ENCODE measurements around the gene TMEM185B.
"Not testable (repeated sequence)": the region's sequence is repeated elsewhere in the genome, so short reads cannot be mapped to it uniquely, and the experiment has no call there.

Gene TMEM185B

DNA sequence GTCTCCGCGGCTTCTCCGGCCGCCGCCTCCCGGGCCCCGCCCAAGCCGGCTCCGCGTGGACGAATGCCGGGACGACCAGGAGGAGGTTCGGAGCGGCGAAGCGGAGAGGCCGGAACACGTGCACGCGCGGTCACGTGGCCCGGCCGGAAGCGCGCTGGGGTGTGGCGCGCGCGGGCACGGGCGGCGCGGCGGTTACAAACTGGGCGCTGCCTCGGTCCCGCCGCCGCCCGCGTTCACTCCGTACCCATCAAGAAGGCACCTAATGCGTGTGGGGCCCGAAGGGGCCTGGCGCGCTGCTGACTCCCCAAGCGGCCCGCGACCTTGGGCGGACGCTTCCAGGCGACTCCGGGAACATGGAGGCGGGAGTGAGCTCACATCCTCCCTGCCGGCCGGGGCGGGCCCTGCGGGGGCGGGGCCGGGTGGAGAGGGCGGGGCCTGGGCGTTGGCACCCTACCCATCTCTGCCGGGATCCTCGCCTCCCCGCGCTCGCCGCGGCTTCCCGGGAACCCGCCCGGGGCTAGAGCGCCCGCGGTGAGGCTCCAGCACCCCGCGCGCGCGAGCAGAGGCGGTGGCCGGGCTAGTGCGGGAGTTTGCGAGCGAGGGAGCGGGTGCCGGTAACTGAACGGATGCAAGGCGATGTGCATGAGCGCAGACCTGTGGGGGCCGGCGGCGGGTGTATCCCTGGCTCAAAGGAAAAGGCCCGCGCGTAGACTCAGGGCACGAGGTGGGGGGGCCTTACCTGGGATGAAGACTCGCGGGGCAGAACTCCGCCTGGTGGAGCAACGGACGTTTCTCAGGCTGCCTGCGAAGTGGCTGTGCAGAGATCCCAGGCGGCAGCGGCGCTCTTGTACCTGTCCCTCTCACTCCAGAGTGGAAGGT, at the start of gene TMEM185B:
Gene TMEM185B, minus strand, starts transcription at position 367 of the 879 bp plus-strand sequence. CDS start 424 bp downstream, outside the sequence.
- DNase-seq = peak; percentile 52

DNA sequence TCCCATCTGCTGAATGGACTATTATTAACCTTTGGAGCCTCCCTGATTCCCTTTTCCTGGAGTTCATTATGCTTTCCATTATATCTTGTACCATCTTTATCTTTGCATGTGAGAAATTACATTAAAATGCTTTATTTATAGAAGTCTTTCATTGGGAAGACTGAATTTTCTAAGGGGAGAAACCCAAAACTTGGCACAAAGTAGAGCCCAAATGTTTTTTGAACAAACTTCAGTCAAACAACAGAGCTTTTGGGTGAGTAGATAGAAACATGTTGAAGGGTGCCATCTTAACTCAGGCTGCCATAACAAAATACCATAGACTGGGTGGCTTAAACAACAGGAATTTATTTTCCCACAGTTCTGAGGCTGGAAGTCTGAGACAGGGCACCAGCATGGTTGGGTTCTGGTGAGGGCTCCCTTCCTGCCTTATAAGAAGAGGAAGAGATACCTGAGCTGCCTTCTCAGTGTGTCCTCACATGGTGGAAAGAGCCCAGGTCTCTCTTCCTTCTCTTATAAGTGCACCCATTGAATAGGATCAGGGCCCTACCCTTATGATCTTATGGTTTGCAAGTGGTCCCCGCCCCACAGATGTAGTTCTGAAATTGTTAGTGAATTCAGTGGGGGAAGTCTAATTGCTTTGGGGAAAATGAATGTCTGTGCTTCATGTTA, 48.6 kb upstream of the TMEM185B start:
- DNase-seq = no peak

DNA sequence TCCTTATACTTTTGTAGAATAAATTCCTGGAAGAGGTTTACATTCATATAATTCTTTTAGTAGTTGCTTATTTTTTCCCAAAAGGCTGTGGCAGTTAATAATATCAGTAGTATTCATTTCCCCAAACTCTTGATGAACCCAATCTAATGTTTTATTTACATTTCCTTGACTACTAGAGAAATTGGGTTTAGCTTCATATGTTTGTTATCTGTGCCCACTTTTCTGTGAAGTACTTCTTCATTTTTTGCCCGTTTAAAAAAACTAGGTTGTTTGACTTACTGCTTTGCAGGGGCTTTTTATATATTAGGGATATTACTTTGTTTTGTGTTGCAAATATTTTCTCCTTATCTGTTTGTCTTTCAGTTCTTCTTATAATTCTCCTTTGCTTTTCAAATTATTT, 46.6 kb upstream of the TMEM185B start:
- DNase-seq = no peak

DNA sequence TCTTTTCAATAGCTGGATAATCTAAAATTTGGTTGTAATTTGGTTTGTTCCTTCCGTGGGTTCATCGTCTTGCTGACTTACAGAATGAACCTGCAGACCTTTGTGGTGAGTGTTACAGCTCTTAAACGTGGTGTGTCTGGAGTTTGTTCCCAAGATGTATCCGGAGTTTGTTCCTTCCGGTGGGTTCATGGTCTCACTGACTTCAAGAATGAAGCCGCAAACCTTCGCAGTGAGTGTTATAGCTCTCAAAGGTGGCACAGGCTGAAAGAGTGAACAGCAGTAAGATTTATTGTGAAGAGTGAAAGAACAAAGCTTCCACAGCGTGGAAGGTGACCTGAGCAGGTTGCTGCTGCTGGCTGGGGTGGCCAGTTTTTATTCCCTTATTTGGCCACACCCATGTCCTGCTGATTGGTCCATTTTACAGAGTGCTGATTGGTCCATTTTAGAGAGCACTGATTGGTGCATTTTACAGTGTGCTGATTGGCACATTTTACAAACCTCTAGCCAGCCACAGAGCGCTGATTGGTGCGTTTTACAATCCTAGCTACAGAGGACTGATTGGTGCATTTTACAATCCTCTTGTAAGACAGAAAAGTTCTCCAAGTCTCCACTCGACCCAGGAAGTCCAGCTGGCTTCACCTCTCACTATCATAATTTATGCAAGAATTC, 46.0 kb upstream of the TMEM185B start:
- DNase-seq = no peak

DNA sequence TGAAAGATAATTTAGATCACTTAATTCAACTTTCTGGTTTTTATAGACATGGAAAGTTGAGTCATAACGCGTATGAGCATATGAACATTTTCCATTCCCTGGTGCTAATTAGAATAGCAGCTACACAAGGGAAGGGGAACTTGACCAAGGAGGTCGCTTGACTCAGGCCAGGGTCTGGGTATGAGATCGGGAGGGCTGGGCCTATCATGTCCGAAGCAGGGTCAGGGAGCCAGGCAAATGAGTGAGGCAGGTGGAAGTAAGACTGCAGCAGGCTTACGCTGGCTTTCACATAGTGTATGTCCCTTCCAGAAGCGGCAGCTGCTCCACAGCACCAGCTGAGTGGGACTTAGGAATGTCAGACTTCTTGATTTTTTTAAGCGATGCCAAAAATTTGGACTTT, 44.1 kb upstream of the TMEM185B start:
- no peak for DNase-seq

DNA sequence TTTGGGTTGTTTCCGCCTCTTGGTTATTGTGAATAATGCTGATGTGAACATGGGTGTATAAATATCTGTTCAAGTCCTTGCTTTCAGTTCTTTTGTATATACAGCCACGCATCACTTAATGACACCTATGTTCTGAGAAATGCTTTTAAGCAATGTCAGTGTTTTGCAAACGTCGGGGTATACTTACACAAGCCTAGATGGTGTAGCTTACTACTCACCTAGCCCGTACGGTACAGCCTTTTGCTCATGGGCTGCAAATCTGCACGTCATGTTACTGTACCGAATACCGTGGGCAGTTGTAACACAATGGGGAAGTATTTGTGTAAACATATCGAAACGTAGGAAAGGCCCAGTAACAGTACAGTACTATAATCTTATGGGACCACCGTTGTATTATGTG, 41.8 kb upstream of the TMEM185B start:
- no peak for DNase-seq

DNA sequence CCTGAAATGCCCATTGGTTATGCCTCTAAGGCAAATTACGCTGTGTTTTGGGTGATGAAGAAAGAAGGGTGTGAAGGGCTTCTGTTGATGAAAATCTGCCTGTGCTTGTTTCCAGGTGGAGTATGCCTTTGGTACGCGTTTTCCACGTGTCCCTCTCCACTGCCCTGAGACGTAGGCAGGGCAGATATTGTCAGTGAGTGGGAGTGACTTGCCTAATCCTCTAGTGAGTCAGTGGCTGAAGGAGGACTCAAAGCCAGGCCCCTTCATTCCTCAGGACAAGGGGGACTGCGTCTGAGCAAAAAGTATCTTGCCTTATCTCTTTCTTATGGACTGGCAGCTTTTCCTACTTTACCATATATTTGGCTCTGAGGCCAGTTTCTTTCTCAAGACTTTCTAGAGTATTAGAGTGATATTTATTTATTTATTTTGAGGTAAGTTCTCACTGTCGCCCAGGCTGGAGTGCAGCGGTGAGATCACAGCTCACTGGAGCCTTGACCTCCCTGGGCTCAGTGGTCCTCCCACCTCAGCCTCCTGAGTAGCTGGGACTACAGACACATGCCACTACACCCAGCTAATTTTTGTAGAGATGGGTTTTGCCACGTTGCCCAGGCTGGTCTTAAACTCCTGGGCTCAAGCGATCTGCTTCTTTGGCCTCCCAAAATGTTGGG, 39.7 kb upstream of the TMEM185B start:
- peak; percentile 42 for DNase-seq

DNA sequence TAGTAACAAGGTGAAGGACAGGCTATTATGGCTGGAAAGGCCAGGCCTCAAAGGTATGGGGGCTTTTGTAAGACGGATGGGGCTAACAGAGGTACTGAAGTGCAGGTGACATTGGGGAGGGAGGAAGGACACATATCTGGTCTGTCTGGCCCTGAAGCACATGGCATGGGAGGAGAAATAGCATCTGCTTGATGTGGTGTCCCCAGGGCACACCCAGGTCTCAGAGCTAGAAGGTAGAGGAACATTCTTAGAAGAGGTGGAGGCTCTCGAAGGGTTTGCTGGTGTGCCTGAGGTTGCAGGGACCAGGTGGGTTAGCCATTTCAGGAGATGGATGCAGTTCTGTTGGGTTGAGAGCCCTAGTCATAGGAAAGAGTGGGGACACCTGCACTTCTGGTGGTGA, 39.0 kb upstream of the TMEM185B start:
- no peak for DNase-seq

DNA sequence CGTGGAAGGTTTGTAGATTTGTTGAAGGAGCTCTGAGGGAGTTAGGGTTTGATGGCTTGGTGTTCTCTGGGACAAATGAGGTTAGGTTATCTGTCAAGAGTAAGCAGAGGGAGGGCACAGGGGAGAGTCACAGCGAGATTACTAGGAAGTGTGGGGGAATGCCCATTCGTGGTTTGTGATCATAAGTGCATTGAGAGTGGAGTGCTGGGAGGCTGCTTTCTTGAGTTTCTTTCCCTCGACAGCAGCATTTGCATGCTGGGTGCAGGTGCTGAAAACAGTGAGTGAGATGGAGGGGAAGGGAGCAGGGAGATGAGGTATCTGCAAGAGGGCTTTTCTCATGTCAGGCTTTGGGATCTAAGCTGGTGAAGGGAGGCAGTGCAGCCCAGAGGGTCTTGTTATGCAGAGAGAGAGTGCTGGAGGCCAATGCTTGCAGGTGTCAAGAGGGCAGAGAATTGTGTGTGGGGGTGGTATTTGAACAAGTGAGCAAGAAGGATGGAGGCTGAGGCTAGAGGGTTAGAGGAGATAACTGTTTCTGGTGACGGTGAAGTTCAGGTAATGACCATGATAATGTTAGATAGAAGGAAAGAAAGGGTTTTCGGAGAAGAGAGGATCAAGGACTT, 38.3 kb upstream of the TMEM185B start:
- DNase-seq = no peak

DNA sequence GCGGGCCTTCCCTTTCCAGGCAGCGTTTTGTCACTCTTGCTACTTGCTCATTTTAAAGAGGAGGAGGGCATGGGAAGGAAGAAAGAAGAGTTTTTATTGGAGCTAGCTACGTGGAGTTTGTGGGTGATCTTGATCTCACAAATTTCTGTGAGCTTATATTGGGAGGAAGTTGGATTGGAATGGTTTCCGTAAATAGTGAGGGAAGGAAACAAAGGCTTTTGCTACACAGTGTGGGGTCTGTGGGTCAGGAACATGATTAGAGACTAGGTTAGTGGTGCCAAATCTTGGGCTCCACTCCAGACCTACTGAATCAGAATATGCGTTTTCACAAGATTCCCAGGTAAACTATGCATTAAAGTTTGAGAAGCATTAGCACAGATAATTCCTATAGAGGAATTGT, 37.5 kb upstream of the TMEM185B start:
- no peak for DNase-seq

DNA sequence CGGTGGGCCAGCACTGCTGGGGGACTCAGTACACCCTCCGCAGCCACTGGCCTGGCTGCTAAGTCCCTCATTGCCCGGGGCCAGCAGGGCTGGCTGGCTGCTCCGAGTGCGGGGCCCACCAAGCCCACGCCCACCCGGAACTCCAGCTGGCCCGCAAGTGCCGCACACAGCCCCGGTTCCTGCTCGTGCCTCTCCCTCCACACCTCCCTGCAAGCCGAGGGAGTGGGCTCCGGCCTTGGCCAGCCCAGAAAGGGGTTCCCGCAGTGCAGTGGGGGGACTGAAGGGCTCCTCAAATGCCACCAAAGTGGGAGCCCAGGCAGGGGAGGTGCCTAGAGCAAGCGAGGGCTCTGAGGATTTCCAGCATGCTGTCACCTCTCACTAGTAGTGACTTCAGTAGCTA, 36.7 kb upstream of the TMEM185B start:
- not testable (repeated sequence) for DNase-seq

DNA sequence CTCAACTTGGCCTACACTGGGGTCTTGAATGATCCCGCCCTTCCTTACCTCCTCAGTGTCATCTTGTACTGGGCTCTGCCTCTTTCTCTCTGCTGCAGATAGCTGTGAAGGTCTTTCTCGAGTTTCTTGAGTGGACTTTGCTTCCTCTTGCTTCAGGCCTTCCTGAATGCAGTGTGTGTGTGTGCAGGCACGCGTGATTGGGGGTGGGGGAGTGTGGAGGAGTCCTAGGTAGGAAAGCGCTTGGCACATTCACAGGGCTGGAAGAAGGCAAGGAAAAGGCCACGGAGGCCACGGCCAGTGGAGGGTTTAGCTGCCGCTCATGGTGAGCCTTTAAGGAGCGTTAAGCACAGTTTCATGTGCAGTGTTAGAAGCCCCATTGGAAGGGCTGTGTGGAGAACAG, 35.0 kb upstream of the TMEM185B start:
- DNase-seq = no peak

DNA sequence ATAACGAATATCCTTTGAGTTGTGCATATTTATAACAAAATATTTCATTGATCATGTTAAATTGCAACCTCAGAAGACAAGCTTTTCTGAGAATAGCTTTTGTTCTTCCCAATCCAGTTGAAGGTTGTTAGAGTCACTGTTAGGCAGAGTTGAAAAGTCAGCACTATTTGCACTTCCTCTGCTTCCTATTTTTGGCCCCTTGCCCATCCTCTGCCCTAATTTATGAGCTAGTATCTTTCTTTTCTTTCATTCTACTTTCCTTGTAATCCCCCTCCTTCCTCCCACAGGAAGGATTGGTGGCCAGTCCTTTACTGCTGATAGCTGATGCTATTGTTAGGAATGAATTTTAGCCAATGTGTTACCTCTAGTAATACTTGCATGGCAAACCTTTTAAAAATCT, 34.3 kb upstream of the TMEM185B start:
- DNase-seq = no peak

DNA sequence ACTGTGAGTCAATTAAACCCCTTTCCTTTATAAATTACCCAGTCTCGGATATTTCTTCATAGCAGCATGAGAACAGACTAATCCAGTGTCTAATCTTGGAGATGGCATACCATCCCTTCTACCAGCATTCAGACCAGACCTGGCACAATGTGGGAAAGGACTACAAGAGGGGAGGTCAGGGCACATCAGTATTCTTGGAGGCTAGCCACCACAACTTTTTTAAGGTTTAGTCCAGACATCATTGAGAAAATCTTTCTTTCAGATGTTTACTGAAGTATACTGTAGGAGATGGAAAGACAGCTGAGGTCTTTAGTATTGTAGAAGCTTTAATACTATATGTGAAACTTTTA, 33.4 kb upstream of the TMEM185B start:
- DNase-seq = no peak

DNA sequence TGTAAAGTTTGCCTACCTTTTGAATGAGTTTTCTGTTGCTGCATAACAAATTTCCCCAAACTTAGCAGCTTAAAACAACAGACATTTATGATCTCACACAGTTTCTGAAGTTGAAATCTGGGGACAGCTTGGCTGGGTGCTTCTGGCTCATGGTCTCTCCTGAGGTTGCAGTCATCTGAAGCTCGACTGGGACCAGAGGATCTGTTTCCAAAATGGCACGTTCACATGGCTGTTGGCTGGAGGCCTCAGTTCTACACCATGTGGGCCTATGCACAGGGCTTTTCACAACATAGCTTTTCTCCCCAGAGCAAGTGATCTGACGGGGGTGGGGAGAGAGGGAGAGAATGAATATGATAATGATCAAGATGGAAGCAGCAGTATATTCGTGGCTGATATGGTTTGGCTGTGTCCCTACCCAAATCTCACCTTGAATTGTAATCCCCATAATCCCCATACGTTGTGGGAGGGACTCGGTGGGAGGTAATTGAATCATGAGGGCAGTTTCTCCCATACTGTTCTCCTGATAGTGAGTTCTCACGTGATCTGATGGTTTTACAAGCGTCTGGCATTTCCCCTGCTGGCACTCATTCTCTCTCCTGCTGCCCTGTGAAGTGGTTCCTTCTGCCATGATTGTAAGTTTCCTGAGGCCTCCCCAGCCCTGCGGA, 32.9 kb upstream of the TMEM185B start:
- no peak for DNase-seq

DNA sequence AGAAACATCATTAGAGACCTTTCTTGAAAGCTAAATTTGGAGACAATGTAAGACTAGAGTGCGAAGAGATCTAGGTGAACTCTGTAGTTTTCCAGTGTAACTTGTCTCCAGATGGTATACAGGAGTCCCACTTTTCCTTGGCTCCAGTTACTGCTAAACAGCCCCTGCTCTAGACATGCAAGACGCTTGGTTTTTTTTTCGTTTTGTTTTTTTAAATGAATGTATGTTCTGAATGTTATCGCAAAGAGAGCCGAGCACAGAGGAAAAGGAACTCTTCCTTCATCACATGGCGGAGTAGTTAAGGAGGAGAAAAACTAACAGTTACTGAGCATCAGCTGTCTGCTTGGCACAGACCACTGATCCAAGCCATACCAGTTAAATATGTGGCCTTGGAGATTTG, 31.9 kb upstream of the TMEM185B start:
- DNase-seq = no peak

DNA sequence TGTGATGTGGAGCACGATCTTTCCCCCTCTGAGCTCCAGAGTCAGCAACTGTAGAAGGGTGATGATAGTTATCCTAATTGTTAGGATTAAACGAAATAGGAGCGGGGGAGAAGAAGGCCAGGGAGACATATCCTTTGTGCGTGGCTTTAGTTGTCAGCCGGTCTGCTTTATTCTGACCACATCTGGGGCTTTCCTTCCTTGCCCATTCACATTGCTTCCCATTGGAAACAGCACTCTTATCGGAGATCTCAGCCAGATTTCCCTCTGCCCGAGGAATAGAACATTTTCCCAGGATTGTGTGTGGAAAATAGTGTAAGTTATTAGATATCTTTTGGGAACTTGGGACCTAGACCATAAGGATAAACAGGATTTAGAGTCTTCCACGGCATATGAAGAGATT, 31.0 kb upstream of the TMEM185B start:
- DNase-seq = no peak

DNA sequence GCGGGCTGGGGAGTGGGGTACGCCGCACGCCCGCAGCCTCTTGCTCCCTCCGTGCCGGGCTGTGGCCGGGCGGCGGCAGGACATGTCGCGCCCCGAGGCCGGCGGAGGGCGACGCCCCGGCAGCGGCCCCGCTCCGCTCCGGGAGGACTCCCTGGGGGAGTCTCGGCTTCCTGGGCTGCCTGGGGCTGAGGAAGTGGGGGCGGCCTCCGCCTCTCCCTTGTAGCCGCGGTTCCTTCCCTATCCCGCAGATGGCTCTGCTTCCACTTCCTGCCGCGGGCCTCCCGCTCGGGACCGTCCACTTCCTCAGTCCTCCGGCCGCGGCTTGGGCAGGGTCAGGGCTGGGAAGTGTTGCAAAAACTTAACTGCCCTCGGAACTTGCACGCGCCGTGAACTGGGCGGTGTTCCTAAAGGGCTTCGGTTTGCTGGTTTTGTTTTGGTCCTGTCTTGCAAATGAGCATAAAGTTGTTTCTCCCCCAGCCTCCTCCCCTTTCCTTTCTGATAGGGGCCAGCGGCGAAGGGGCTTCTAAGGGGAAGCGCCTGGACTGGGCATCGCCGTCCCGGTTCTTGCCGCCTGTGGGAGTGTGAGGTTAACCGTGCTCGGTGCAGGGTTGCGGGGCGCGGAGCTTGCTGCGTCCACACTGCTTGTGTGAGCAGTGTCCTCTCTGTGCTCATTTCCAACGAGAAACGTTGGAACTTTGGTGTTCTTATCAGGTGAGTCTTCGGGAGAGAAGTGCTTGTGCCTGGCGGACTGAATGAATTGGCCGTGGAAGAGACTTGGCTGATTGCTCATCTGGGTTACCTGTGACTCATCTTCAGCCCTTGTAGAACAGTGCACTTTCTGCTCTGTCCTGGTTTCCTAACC, 30.1 kb upstream of the TMEM185B start:
- DNase-seq = peak; percentile 59

DNA sequence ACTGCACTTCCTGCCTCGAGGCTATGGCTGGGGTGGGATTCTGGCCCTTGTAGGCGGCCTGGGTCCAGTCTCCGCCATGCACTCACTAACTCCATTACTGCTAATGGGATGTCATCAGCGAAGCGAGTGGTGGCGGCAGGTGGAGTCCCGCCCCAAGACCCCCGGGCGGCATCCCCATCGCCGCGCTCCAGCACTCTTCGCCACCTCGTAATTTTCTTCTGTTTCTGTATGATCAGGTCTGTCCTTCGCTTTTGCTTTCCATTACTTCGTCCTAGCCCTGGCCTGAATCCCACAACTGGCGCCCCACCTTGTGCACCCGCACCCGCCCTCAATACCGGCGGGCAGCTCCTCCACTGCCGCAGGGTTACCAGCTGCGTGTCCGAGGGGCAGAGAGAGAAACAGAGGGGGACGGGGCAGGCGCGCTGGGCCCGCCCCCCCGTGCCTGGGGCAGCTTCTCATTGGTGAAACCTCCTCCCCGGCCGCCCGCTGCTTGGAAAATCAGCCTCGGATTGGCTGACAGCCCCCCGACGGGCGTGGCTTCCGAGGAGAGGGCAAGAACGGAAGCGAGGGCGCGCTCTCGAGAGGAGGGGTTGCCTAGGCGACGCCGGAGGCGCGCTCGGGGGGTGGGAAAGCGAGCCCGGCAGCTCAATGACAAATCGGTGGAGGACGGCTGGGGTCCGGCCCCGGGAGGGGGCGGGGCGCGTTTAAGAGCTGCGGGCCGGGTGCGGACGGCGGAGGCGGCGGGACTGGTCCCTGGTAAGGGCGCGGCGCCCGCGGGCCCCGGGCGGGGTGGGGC, 29.2 kb upstream of the TMEM185B start, which contains the start of gene RALB:
Gene RALB, plus strand, starts transcription at position 628 of the 796 bp plus-strand sequence. CDS start 25,813 bp downstream, outside the sequence.
- DNase-seq = peak; percentile 99

DNA sequence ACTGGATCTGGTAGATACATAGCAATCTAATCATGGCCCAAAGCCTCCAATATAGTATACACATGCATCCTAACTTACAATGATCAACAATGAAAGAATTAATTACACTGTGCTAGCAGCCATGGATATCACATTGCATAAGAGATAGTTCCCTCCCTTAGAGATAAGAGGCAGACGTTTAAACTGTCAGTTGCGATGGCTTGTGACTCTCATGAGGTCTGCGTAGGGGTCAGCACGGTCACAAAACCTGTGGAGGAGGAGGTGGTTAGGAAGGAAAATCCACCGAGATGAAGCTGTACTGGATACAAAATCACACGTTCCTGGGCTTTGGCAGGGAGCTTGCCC, 28.7 kb upstream of the TMEM185B start:
- no peak for DNase-seq

All from amniotic stem cell (primary cell).